Kidney (tissue), 14 donors: ENCODE data around the gene ADD2. TPM values are rescaled to one million over a fixed set of nuclear protein-coding genes. Genes with fewer than 3 reads are reported as not detected.

ENCODE experiments used
- DNase-seq, 5 donors: peaks; one replicate each; pipeline ENCODE4 v3.0.0-alpha.2; 2013 to 2020
- FAIRE-seq: peaks from 2 replicates; lab custom pipeline; 2012; peaks lifted over from hg19 to GRCh38; lab: Jason Lieb, UNC
- H3K27ac ChIP-seq, 2 donors: one replicate each; pipeline ENCODE4 v1.7.0; 2013; ENCODE audit warnings: low read depth in 2 of 2, low read length in 2 of 2, inconsistent platforms in 1 of 2
- H3K27me3 ChIP-seq: one replicate; pipeline ENCODE4 v1.7.1; 2013; ENCODE audit warnings: low read length, inconsistent platforms; ENCODE audit not compliant: control insufficient read depth, insufficient read depth
- H3K36me3 ChIP-seq, 3 donors: one replicate each; pipeline versions ENCODE4 v1.7.0 to v1.7.1; 2013; ENCODE audit warnings: low read length in 3 of 3, control low read depth in 1 of 3, inconsistent platforms in 1 of 3; ENCODE audit not compliant: insufficient read depth in 3 of 3, control insufficient read depth in 2 of 3
- H3K4me1 ChIP-seq, 3 donors: one replicate each; pipeline versions ENCODE4 v1.7.0 to v1.7.1; 2013; ENCODE audit warnings: low read length in 3 of 3, inconsistent platforms in 1 of 3, low read depth in 1 of 3; ENCODE audit not compliant: control insufficient read depth in 2 of 3, insufficient read depth in 2 of 3
- H3K4me3 ChIP-seq, 3 donors: one replicate each; pipeline versions ENCODE4 v1.7.0 to v1.8.1; 2013; ENCODE audit warnings: low read length in 3 of 3, control low read depth in 1 of 3, inconsistent platforms in 1 of 3
- H3K9ac ChIP-seq, 3 donors: one replicate each; pipeline versions ENCODE4 v1.7.0 to v1.7.1; 2013; ENCODE audit warnings: low read length in 3 of 3, control low read depth in 1 of 3, inconsistent platforms in 1 of 3
- H3K9me3 ChIP-seq, 3 donors: one replicate each; pipeline versions ENCODE4 v1.7.0 to v1.7.1; 2013; ENCODE audit warnings: low read length in 3 of 3, control low read depth in 1 of 3, inconsistent platforms in 1 of 3; ENCODE audit not compliant: control insufficient read depth in 2 of 3, insufficient read depth in 1 of 3
- CTCF ChIP-seq: IDR thresholded peaks from 3 replicates; pipeline ENCODE4 v1.5.1; 2012; ENCODE audit warnings: mild to moderate bottlenecking, moderate library complexity, borderline replicate concordance; ENCODE audit not compliant: insufficient read depth; ENCODE audit errors: extremely low read depth
- intact Hi-C: fragments of 100-400 bp; cut with DNase I; formaldehyde crosslinking; loops from one replicate; pipeline ENCODE4 v1.11.1; 2022
- polyA plus RNA-seq: library from polyadenylated mRNA; stranded (reverse); fragments of 350-450 nt; fragmentation: Illumina TruSeq; extraction: RNeasy Lipid Tissue Mini Kit (QIAGEN cat#74804); gene quantifications from one replicate; pipeline ENCODE4 v1.2.3, GENCODE V29; 2014; ENCODE audit warnings: low read depth, low replicate concordance; ENCODE audit not compliant: insufficient read depth
- total RNA-seq: library from RNA; stranded (reverse); fragmentation: NEBNext Ultra II Directional; extraction: Animal tissue kit (Norgen Biotek cat#: 25700); gene quantifications from one replicate; pipeline ENCODE4 v1.2.1, GENCODE V29; 2021
- donor health status: control.
- donor health status: control.
- donor health status: control.
- donor health status: control.
- donor health status: control.
- donor health status: DM: yes; HTN: yes; CAD: no.
- donor health status: Normal renal cell carcinoma (clear cell type).

ADD2 gene
- total and polyA plus RNA-seq, 2 donors from 2014 or later: 2.9 TPM; not detected in 1

GRCh38 chr2:70728128-70728527, 39.9 kb downstream of the ADD2 start:
- H3K4me3 ChIP-seq: no peak overlapping the region
- no peaks in the 10 kb centered on the region for H3K4me1 ChIP-seq
- H3K27ac ChIP-seq: no peak overlapping the region
- TF ChIP-seq CTCF: no peak
- intact Hi-C loops: no loop called here
- no peaks in the 10 kb centered on the region for H3K9me3 ChIP-seq
- no peak overlapping the region for H3K9ac ChIP-seq
- FAIRE-seq: no peak
- DNase-seq: no peak
- no peaks in the 10 kb centered on the region for H3K27me3 ChIP-seq
- no peaks in the 10 kb centered on the region for H3K36me3 ChIP-seq

- no peak for FAIRE-seq
These were observed 40.9 kb downstream of the ADD2 start for GRCh38 chr2:70726947-70727725.

GRCh38 chr2:70725505-70725904, 42.5 kb downstream of the ADD2 start:
- no peak for FAIRE-seq

More at GRCh38 chr2:70726947-70727725, 40.9 kb downstream of the ADD2 start:
- no peak for TF ChIP-seq CTCF
- no peaks in the 10 kb centered on the region for H3K4me1 ChIP-seq
- DNase-seq: no peak
- intact Hi-C loops: no loop called here
- H3K9me3 ChIP-seq: no peaks in the 10 kb centered on the region
- H3K4me3 ChIP-seq: no peak overlapping the region
- no peak overlapping the region for H3K9ac ChIP-seq
- no peak overlapping the region for H3K27ac ChIP-seq
- H3K36me3 ChIP-seq: no peaks in the 10 kb centered on the region
- H3K27me3 ChIP-seq: no peaks in the 10 kb centered on the region

More at GRCh38 chr2:70725505-70725904, 42.5 kb downstream of the ADD2 start:
- Histone ChIP-seq H3K27me3 (no peaks in the 10 kb centered on the region), H3K9me3 (no peaks in the 10 kb centered on the region), H3K36me3 (no peaks in the 10 kb centered on the region), H3K9ac (no peak overlapping the region), H3K27ac (no peak overlapping the region), H3K4me3 (no peak overlapping the region), H3K4me1 (no peaks in the 10 kb centered on the region)
- TF ChIP-seq CTCF: no peak
- intact Hi-C loops: no loop called here
- no peak for DNase-seq
